Keratinocyte (primary cell): ENCODE data around the gene C8B. TPM values are rescaled to one million over a fixed set of nuclear protein-coding genes. Genes with fewer than 3 reads are reported as not detected.

Experiments used
- DNase-seq: peaks from one replicate; pipeline ENCODE4 v3.0.0-alpha.2; 2011; ENCODE audit warnings: low read depth, missing footprints, low spot score
- FAIRE-seq: peaks from 2 replicates; lab custom pipeline; 2011; peaks lifted over from hg19 to GRCh38; lab: Jason Lieb, UNC
- H2AFZ ChIP-seq: 2 replicates; pipeline ENCODE4 v1.6.0; 2012; ENCODE audit warnings: low read length, control low read depth, inconsistent platforms; ENCODE audit not compliant: control insufficient read depth
- H3K27ac ChIP-seq: 2 replicates; pipeline ENCODE4 v1.5.1; 2011; ENCODE audit warnings: low read length; ENCODE audit not compliant: control insufficient read depth, insufficient read depth
- H3K27me3 ChIP-seq: 3 replicates; pipeline ENCODE4 v1.6.0; 2011; ENCODE audit warnings: low read length; ENCODE audit not compliant: control insufficient read depth, insufficient read depth; ENCODE audit errors: extremely low read depth
- H3K36me3 ChIP-seq, 2 experiments: 2 replicates in 1 of 2; 3 replicates in 1 of 2; pipeline ENCODE4 v1.5.1; 2011; ENCODE audit warnings: low read length in 2 of 2, mild to moderate bottlenecking in 1 of 2; ENCODE audit not compliant: control insufficient read depth in 2 of 2, insufficient read depth in 2 of 2; ENCODE audit errors: extremely low read depth in 1 of 2
- H3K4me1 ChIP-seq: 3 replicates; pipeline ENCODE4 v1.5.1; 2011; ENCODE audit warnings: low read length; ENCODE audit not compliant: control insufficient read depth, insufficient read depth; ENCODE audit errors: extremely low read depth
- H3K4me2 ChIP-seq: 3 replicates; pipeline ENCODE4 v1.6.0; 2011; ENCODE audit warnings: low read depth, low read length; ENCODE audit not compliant: control insufficient read depth, insufficient read depth; ENCODE audit errors: extremely low read depth
- H3K4me3 ChIP-seq, 3 experiments: fragments of 200-600 bp in 1 of 3; sonication (generic) in 1 of 3; 2 replicates in 2 of 3; 3 replicates in 1 of 3; pipeline ENCODE4 v1.5.1; 2011 to 2016; ENCODE audit warnings: low read length in 3 of 3, mild to moderate bottlenecking in 3 of 3, control low read depth in 2 of 3, inconsistent platforms in 1 of 3, low read depth in 1 of 3, mixed read lengths in 1 of 3, mixed run types in 1 of 3, moderate library complexity in 1 of 3; ENCODE audit not compliant: control insufficient read depth in 2 of 3, insufficient read depth in 2 of 3; ENCODE audit errors: extremely low read depth in 1 of 3
- H3K79me2 ChIP-seq: 2 replicates; pipeline ENCODE4 v1.6.0; 2012; ENCODE audit warnings: low read length; ENCODE audit not compliant: control insufficient read depth, insufficient read depth
- H3K9ac ChIP-seq: 3 replicates; pipeline ENCODE4 v1.6.0; 2011; ENCODE audit warnings: low read length; ENCODE audit not compliant: control insufficient read depth, insufficient read depth; ENCODE audit errors: extremely low read depth
- H3K9me1 ChIP-seq: 3 replicates; pipeline ENCODE4 v1.6.0; 2011; ENCODE audit warnings: low read length; ENCODE audit not compliant: control insufficient read depth, insufficient read depth; ENCODE audit errors: extremely low read depth
- H3K9me3 ChIP-seq: 2 replicates; pipeline ENCODE4 v1.5.1; 2012; ENCODE audit warnings: low read depth, low read length; ENCODE audit not compliant: control insufficient read depth
- H4K20me1 ChIP-seq: 3 replicates; pipeline ENCODE4 v1.6.0; 2011; ENCODE audit warnings: low read length; ENCODE audit not compliant: control insufficient read depth, insufficient read depth; ENCODE audit errors: extremely low read depth
- CTCF ChIP-seq, 3 experiments: IDR thresholded peaks in 1 of 3; conservative IDR thresholded peaks in 1 of 3; optimal IDR thresholded peaks in 1 of 3; 2 replicates in 2 of 3; 3 replicates in 1 of 3; pipeline versions ENCODE3 to v1.5.1; 2011; ENCODE audit warnings: low read length in 3 of 3, mild to moderate bottlenecking in 3 of 3, moderate library complexity in 2 of 3, control low read depth in 1 of 3, inconsistent platforms in 1 of 3; ENCODE audit not compliant: insufficient read depth in 2 of 3; ENCODE audit errors: extremely low read depth in 1 of 3
- EZH2 ChIP-seq: IDR thresholded peaks from one replicate; pipeline ENCODE4 v1.6.1; 2012; ENCODE audit warnings: inconsistent platforms, mild to moderate bottlenecking, low read length, moderate library complexity
- dilution Hi-C: fragments of 300-500 bp; cut with MboI; formaldehyde crosslinking; loops from one replicate; pipeline ENCODE4 v1.7.0; 2020; ENCODE audit warnings: low sequenced_read_pairs; ENCODE audit not compliant: extremely low pct_ligation_motif_present
- polyA plus RNA-seq, 5 experiments: library from polyadenylated mRNA; depleted of rRNA in 3 of 5; stranded (reverse) in 3 of 5; stranded (forward) in 1 of 5; unstranded in 1 of 5; fragments of >200 nt; gene quantifications; 1 replicate in 1 of 5; 2 replicates in 3 of 5; 3 replicates in 1 of 5; pipeline versions ENCODE4 v1.2.1 to v1.2.3, GENCODE V29; 2011 to 2012; ENCODE audit warnings: missing spikeins in 2 of 5, low read depth in 1 of 5, low replicate concordance in 1 of 5

C8B gene
- polyA plus RNA-seq, 1 donor (not counting 4 experiments of a cell fraction or from before 2014, with no cell fraction given), result 0.04 TPM

GRCh38 chr1:56927986-56928385 is 37.8 kb downstream of the C8B start:
- TF ChIP-seq EZH2 (no peak), CTCF (optimal IDR thresholded peaks at IDR 0.05 in 1 of 3, IDR thresholded peaks at IDR 0.05 in 1 of 3, conservative IDR thresholded peaks at IDR 0.05 in 1 of 3; ENCODE audit: extremely low read depth in 1 of 3, insufficient read depth in 2 of 3, low read length in 3 of 3) (no peak)
- no peak for FAIRE-seq
- Histone ChIP-seq H3K9me1 (no peaks in the 10 kb centered on the region), H3K36me3 (no peaks in the 10 kb centered on the region), H3K4me2 (no peak overlapping the region), H4K20me1 (no peaks in the 10 kb centered on the region), H3K79me2 (no peaks in the 10 kb centered on the region), H2AFZ (no peak overlapping the region), H3K27me3 (no peaks in the 10 kb centered on the region), H3K9me3 (no peaks in the 10 kb centered on the region), H3K9ac (no peak overlapping the region), H3K27ac (no peak overlapping the region), H3K4me1 (no peaks in the 10 kb centered on the region), H3K4me3 (no peak overlapping the region)
- dilution Hi-C loops, result no loop called here
- no peak for DNase-seq

- H3K9me3 ChIP-seq, result no peaks in the 10 kb centered on the region
- no peak for TF ChIP-seq CTCF (optimal IDR thresholded peaks at IDR 0.05 in 1 of 3, IDR thresholded peaks at IDR 0.05 in 1 of 3, conservative IDR thresholded peaks at IDR 0.05 in 1 of 3; ENCODE audit: extremely low read depth in 1 of 3, insufficient read depth in 2 of 3, low read length in 3 of 3)
- TF ChIP-seq EZH2, result no peak
- no peaks in the 10 kb centered on the region for H3K4me1 ChIP-seq
- dilution Hi-C loops, result no loop called here
- no peaks in the 10 kb centered on the region for H3K36me3 ChIP-seq
- H4K20me1 ChIP-seq, result no peaks in the 10 kb centered on the region
- H3K27me3 ChIP-seq, result no peaks in the 10 kb centered on the region
- DNase-seq (no peak), FAIRE-seq (no peak)
- no peak overlapping the region for H3K27ac ChIP-seq
- H3K79me2 ChIP-seq, result no peaks in the 10 kb centered on the region
- H3K9me1 ChIP-seq, result no peaks in the 10 kb centered on the region
- no peak overlapping the region for H3K4me2 ChIP-seq
- no peak overlapping the region for H3K9ac ChIP-seq
- H2AFZ ChIP-seq, result no peak overlapping the region
- no peak overlapping the region for H3K4me3 ChIP-seq
These were observed 38.6 kb downstream of the C8B start for GRCh38 chr1:56927171-56927570.
